Measurements from ENCODE around the gene HDGFL3.
"Not testable (repeated sequence)": the region's sequence is repeated elsewhere in the genome, so short reads cannot be mapped to it uniquely, and the experiment has no call there.

HDGFL3 gene

GRCh38 chr15:83100097-83100646 lies 107.5 kb downstream of the HDGFL3 start:
- no peak for DNase-seq (ENCODE audit: low read depth)

GRCh38 chr15:83099290-83099689 lies 108.3 kb downstream of the HDGFL3 start:
- DNase-seq (ENCODE audit: low read depth): no peak

GRCh38 chr15:83098079-83098478 lies 109.5 kb downstream of the HDGFL3 start:
- DNase-seq (ENCODE audit: low read depth): no peak

GRCh38 chr15:83094583-83094982 lies 113.0 kb downstream of the HDGFL3 start:
- DNase-seq (ENCODE audit: low read depth): no peak

- no peak for DNase-seq (ENCODE audit: low read depth)
Measured at GRCh38 chr15:83092309-83092976, 115.2 kb downstream of the HDGFL3 start.

GRCh38 chr15:83091965-83092308 lies 115.7 kb downstream of the HDGFL3 start:
- DNase-seq (ENCODE audit: low read depth): not testable (repeated sequence)

- no peak for DNase-seq (ENCODE audit: low read depth)
Measured at GRCh38 chr15:83090465-83090864, 117.2 kb downstream of the HDGFL3 start.

- no peak for DNase-seq (ENCODE audit: low read depth)
Measured at GRCh38 chr15:83088876-83089275, 118.7 kb downstream of the HDGFL3 start.

GRCh38 chr15:83087576-83087975 lies 120.0 kb downstream of the HDGFL3 start:
- no peak for DNase-seq (ENCODE audit: low read depth)

GRCh38 chr15:83085864-83086552 lies 121.6 kb downstream of the HDGFL3 start:
- not testable (repeated sequence) for DNase-seq (ENCODE audit: low read depth)

GRCh38 chr15:83085461-83085860 lies 122.2 kb downstream of the HDGFL3 start:
- DNase-seq (ENCODE audit: low read depth): not testable (repeated sequence)

- no peak for DNase-seq (ENCODE audit: low read depth)
Measured at GRCh38 chr15:83082730-83083386, 124.8 kb downstream of the HDGFL3 start.

GRCh38 chr15:83081256-83082014 lies 126.2 kb downstream of the HDGFL3 start:
- DNase-seq (ENCODE audit: low read depth): no peak

GRCh38 chr15:83078712-83079111 lies 128.9 kb downstream of the HDGFL3 start:
- no peak for DNase-seq (ENCODE audit: low read depth)

All from stimulated activated CD8-positive, alpha-beta memory T cell treated with anti-CD3 and anti-CD28 coated beads, Interleukin-12 subunit alpha, Interleukin-12 subunit beta, amount 100 ng/mL, for 1 hour (primary cell).